Activated CD8-positive, alpha-beta memory T cell treated with anti-CD3 and anti-CD28 coated beads, Interleukin-2, amount 50 U/mL, for 1 hour (primary cell): ENCODE data around the gene GSTA2.
"Not testable (repeated sequence)": the region's sequence is repeated elsewhere in the genome, so short reads cannot be mapped to it uniquely, and the experiment has no call there.

Experiments used
- DNase-seq: peaks from one replicate; pipeline ENCODE4 v3.0.0-alpha.2; 2020; ENCODE audit errors: extremely low read depth

Gene GSTA2

DNA sequence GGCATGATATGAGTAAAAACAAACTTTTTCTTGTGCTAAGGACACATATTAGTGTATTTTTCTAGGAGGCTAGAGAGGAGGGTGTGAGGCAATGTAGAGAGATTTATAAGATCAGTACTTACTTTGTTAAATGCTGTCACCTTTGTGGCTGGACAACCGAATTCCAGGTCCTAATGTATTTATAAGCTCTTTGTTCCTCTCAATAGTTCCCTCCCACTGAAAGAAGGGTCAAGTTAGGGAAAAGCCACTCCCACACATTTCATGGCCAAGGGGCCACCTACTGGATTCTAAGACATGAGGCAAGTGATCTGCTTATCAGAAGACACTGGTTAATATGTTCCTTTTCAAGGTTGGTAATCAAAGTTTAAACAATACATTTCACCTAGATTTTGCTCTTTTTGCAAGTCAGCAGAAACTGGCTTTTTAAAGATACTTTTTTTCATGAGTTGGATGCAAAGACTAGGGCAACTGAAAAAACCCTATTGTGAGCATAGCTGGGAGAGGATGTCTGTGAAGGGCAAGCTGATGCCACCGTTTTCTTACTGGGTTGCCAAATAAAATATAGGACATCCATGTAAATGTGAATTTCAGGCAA is at the start of gene GSTA2:
Gene GSTA2, minus strand, starts transcription at position 154 of the 595 bp plus-strand sequence. CDS start 5,528 bp downstream, outside the sequence.
- not testable (repeated sequence) for DNase-seq

DNA sequence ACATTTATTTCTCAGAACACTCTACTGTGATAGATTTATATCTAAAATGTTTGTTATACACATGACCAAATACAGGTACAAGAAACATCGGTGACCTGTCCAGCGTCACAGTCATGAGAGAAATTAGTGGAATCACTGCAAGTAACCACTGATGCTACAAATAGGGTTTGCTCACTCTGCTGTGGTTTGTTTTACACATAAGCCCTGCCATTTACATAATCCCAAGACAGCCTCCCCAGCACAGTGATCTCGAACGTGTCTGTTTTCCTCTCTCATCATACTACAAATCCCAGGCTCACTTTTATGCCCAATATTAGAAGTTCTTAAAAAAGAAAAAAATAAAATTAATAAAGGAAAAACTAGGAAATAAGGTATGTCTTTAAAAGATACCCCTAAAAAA is 46.5 kb upstream of the GSTA2 start:
- not testable (repeated sequence) for DNase-seq

DNA sequence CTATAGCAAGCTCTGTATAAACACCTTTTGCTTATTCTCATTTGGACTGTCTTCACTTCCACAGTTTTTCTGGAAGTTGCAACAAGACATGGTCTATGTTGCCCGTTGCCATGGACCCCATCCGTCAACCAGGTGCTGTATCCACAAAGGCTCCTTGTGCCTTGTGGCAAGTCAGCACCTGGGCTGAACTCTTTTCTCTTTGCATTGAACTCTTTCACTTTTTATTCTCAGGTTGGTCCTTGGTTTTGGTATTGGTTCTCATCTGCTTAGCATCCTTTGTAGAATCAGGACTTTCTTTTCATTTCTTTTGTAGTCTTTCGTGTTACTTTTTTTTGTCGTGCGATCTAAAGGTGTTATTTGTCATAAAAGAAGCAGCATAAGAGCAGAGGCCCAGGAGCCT is 45.4 kb upstream of the GSTA2 start:
- no peak for DNase-seq

DNA sequence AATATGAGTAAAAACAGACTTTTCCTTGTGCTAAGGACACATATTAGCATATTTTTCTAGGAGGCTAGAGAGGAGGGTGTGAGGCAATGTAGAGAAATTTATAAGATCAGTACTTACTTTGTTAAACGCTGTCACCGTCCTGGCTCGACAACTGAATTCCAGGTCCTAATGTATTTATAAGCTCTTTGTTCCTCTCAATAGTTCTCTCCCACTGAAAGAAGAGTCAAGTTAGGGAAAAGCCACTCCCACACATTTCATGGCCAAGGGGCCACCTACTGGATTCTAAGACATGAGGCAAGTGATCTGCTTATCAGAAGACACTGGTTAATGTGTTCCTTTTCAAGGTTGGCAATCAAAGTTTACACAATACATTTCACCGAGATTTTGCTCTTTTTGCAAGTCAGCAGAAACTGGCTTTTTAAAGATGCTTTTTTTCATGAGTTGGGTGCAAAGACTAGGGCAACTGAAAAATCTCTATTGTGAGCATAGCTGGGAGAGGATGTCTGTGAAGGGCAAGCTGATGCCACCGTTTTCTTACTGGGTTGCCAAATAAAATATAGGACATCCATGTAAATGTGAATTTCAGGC is 40.5 kb upstream of the GSTA2 start, which contains the start of gene GSTA1:
Gene GSTA1, minus strand, starts transcription at position 149 of the 588 bp plus-strand sequence. CDS start 4,549 bp downstream, outside the sequence.
- DNase-seq, result not testable (repeated sequence)

DNA sequence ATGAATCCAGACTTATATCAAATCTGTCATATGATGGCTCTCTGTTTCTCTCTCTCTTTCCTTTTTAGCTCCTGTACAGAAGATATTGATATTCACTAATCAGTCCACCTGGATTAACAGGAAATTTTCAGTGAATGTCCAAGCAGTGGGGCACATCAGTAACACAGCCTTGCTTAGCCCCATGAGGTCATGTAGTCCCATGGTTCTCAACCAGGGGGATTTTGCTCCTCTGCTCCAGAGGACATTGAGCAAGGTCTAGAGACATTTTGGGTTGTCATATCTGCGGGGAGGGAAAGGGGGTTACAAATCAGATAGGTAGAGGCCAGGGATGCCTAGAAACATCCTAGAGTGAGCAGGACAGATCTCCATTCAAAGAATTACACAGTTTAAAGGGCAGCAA is 39.5 kb upstream of the GSTA2 start:
- no peak for DNase-seq

DNA sequence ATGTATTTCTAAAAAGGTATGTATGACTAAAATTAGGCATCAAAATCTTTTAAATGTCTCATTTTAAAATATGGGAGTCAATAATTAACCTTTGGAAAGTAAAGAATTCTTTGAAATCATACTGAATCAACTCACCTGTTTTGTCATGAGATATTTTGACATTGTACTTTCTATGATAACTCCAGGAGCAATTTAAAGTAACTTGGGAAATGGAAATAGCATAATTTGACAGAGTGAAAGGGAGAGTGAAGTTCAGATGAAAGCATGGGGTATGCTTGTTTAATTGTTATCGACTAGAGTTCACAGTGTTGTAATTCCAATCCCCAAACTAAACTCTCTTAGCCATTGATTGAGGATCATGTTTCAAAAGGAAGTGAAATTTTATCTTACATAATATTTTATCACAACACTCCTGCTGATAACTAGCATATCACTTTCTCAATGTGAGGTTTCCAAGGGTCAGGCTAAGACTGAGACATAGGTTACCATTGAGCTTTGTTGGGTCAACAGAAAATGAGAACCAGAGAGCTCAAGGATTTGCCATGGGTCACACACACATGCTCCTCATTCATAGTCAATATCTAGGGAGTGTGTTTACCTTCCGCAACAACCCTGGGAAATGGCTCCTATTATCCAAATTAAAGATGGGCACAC is 38.0 kb upstream of the GSTA2 start:
- DNase-seq, result no peak

DNA sequence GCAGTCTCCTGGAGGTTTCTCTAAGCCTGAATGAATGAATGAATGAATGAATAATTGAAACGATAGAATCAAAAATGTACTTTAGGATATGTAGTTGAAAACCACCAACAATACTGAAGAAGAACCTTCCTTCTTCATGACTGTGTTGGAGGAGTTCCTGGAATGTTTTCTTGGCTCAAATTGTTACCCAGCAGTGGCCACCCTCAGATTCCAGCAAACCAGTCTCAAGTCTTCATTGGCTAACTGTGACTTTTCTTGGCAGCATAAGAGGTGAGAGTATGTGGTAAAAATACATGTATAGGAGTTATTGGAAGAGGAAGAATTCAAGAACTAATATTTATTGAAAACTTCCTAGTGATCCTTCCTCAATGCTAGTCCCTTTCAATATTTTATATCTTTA is 36.0 kb upstream of the GSTA2 start:
- DNase-seq, result not testable (repeated sequence)

DNA sequence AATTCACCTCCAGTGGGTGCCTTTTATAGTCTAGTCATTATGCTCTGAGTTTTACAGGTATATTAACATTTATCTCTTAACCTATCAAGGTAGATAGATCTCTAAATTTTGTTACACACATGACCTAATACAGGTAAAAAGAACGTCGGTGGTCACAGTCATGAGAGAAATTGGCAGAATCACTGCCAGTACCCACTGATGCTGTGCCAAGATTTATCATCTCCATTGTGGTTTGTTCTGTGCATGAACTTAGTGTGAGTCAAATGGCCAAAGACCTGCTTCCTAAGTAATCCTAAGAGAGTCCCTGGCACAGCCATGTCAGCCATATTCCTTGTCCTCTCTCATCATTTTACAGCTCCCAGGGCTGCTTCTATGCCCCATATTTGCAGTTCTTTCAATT is 31.1 kb upstream of the GSTA2 start:
- not testable (repeated sequence) for DNase-seq

DNA sequence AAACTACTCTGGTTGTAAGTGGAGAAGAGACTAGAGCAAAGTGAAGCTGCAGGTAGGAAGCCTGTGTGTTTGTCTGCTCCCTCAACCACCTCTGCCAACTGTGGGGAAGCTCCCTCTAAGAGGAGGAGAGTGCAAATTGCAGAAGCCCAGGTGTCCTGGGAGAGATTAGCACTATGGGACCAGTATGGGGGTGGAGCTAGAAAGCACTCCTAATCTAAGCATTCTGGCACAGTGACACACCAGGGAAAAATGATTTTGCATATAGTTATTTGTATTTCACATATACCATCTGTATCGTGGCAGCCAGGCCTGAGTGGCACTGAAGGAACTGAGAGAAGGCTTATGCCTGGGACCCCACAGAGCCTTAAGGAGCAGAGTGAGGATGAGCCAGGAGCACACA is 27.6 kb upstream of the GSTA2 start:
- no peak for DNase-seq

DNA sequence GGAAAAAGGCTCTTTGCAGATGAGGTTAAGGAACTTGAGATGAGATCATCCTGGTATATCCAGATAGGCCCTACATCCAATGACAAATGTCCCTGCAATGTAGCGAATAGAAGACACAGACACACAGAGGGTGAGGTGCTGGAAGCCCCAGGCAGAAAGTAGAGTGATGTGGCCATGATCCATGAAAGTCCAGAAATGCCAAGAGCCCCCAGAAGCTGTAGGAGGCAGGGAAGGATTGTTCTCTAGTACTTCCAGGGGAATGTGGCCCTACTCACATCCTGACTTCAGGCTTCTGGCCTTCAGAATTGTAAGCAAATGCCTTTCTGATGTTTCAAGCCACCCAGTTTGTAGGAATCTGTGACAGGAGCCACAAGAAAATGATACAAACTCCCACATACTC is 26.4 kb upstream of the GSTA2 start:
- not testable (repeated sequence) for DNase-seq

DNA sequence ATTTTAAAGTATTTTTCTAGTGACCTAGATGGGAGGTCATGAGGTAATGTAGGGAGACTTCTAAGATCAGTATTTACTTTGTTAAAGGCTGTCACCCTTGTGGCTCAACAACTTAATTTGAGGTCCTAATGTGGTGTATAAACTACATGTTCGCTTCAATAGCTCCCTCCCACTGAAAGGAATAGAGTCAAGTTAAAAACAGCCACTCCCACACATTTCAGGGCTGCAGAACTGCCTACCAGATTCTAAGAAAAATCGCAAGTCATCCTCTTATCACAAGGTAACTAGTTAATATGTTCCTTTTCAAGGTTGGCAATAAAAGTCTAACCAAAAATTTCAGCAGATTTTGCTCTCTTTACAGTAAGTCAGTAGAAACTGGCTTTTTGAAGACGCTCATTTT is 25.2 kb upstream of the GSTA2 start:
- DNase-seq, result no peak

DNA sequence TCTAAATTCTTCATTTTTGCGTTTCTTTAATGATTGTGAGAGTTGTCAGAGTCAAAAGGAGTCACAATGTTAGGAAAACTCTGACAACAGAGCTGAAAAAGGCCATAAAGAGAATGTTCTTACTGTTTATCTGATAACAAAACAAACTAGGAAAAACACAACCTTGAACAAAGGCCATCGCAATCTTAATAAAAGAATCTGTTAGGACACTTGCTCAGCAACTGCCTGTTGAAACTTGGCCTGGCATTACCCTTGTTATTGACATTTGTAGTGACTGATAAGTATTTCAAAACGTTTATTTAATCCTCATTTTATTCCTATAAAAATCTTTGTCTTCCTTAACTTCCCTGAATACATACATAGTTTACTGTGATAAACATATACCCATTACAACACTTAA is 24.6 kb upstream of the GSTA2 start:
- no peak for DNase-seq

DNA sequence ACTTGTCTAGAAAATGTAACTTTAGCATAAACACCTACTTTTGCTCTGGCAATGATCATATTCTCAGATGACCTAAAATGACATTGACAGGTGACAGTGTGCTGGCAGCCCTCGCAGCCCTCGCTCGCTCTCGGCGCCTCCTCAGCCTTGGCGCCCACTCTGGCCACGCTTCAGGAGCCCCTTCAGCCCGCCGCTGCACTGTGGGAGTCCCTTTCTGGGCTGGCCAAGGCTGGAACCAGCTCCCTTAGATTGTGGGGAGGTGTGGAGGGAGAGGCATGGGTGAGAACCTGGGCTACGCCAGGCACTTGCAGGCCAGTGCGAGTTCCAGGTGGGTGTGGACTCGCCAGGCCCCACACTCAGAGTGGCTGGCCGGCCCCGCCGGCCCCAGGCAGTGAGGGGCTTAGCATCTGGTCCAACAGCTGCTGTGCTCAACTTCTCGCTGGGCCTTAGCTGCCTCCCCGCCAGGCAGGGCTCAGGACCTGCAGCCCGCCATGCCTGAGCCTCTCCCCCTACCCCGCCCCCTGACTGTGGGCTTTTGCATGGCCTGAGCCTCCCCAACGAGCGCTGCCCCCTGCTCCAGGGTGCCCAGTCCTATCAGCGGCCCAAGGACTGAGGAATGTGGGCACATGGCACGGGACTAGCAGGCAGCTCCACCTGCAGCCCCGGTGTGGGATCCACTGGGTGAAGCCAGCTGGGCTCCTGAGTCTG is 23.1 kb upstream of the GSTA2 start:
- no peak for DNase-seq

DNA sequence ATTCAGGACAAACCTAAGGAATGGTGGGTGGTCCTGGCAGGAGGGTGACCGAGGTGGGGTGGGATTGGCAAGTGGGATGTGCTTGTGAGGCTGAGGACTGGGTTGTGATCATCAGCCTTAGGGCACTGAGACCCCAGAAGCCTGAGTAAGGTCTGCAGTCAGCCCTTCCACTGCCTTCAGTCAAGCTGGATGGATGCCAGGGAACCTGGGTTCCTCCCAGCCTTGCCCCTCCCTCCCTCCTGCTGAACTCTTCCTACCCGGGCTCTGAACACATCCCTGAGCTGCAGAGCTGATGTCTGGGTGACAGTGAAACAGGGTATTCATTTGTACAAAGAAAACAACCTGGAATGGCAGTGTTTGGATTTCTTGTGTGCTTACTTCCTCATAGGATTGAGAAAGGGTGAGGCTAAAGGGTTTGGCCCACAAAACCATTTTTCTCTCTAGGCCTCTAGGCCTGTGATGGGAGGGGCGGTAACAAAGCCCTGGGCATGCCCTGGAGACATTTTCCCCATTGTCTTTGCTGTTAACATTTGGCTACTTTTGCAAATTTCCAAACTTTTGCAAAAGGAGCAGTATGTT is 19.5 kb upstream of the GSTA2 start:
- not testable (repeated sequence) for DNase-seq

DNA sequence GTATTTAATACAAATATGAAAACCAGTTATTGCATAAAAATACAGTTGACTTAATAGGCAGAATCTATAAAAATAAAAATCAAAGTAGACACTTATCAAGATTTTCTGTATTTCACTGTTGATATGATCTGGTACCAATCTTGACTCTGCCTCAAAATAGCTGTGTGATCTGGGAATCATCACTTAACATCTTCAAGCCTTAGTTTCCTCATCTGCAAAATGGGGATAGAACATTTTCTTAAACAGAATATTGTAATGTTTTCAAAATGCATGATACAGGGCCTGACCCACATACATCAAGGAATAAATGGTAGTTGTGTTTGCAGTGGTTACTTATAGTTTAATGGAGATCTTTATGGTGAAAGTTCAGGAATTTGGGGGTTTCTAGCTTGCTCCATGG is 18.9 kb upstream of the GSTA2 start:
- not testable (repeated sequence) for DNase-seq

DNA sequence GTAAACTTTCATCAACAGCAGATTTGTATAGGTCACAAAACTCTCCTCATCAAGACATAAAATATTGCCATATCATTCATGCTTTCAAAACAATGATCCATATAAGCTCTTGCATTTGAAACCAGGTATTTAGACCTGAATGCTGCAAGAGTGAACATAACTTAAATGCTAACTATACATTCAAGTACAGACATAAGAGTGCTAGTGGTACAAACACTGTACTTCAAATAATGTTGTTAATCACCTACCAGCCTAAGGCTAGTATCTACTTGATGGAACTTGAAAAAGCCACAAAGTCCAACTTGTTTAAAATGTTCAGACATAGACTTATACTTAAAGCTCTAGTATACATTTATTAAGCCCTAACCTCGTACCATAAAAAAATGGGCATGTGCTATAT is 16.0 kb upstream of the GSTA2 start:
- no peak for DNase-seq

DNA sequence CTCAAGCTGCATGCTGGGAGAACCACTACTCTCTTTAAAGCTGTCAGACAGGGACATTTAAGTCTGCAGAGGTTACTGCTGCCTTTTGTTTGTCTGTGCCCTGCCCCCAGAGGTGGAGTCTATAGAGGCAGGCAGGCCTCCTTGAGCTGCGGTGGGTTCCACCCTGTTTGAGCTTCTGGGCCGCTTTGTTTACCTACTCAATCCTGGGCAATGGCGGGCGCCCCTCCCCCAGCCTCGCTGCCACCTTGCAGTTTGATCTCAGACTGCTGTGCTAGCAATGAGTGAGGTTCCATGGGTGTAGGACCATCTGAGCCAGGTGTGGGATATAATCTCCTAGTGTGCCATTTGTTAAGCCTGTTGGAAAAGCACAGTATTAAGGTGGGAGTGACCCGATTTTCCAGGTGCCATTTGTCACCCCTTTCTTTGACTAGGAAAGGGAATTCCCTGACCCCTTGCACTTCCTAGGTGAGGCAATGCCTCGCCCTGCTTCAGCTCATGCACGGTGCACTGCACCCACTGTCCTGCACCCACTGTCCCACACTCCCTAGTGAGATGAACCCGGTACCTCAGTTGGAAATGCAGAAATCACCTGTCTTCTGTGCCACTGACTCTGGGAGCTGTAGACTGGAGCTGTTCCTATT is 13.6 kb upstream of the GSTA2 start:
- DNase-seq, result not testable (repeated sequence)

DNA sequence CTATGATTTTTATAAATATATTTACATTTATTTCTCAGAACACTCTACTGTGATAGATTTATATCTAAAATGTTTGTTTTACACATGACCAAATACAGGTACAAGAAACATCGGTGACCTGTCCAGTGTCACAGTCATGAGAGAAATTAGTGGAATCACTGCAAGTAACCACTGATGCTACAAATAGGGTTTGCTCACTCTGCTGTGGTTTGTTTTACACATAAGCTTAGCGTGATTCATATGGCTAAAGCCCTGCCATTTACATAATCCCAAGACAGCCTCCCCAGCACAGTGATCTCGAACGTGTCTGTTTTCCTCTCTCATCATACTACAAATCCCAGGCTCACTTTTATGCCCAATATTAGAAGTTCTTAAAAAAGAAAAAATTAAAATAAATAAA is 6.1 kb upstream of the GSTA2 start:
- not testable (repeated sequence) for DNase-seq

DNA sequence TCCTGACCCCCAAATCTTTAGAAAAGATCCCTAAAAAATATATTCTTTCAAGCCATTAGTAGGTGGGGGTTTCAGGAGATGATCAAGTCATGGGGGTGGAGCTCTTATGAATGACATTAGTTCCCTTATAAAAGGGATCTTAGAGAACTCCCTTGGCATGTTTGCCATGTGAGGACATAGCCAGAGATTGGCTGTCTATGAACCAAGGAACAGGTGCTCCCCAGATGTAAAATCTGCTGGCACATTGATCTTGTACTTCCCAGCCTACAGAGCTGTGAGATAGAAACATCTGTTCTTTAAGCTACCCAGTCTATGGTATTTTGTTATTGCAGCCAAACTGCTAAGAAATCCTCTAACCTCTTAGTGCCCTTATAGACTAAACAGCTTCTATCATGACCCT is 4.4 kb upstream of the GSTA2 start:
- not testable (repeated sequence) for DNase-seq

DNA sequence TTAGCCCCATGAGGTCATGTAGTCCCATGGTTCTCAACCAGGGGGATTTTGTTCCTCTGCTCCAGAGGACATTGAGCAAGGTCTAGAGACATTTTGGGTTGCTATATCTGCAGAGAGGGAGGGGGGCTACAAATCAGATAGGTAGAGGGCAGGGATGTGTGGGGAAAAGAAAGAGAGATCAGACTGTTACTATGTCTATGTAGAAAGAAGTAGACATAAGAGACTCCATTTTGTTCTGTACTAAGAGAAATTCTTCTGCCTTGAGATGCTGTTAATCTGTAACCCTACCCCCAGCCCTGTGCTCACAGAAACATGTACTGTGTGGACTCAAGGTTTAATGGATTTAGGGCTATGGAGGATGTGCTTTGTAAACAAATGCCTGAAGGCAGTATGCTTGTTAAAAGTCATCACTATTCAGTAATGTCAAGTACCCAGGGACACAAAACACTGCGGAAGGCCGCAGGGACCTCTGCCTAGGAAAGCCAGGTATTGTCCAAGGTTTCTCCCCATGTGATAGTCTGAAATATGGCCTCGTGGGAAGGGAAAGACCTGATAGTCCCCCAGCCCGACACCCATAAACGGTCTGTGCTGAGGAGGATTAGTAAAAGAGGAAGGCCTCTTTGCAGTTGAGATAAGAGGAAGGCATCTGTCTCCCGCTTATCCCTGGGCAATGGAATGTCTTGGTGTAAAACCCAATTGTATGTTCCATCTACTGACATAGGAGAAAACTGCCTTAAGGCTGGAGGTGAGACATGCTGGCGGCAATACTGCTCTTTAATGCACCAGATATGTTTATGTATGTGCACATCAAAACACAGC is 1.4 kb downstream of the GSTA2 start:
- DNase-seq, result not testable (repeated sequence)
